ENCODE data around the gene C5orf15.

C5orf15 gene

GRCh38 chr5:133968204-133968980 lies at the start of gene C5orf15:
Gene C5orf15 (minus strand): TSS chr5:133968625. CDS start chr5:133968584, 41 bp downstream.
- no peak for TF ChIP-seq CTCF (IDR thresholded peaks at IDR 0.05; ENCODE audit: extremely low read depth, missing control alignments)
- peak; percentile 86 for DNase-seq (ENCODE audit: low spot score)

- no peak for DNase-seq (ENCODE audit: low spot score)
- TF ChIP-seq CTCF (IDR thresholded peaks at IDR 0.05; ENCODE audit: extremely low read depth, missing control alignments), result no peak
Measured at GRCh38 chr5:134008266-134008749, 39.9 kb upstream of the C5orf15 start.

- TF ChIP-seq CTCF (IDR thresholded peaks at IDR 0.05; ENCODE audit: extremely low read depth, missing control alignments), result no peak
- DNase-seq (ENCODE audit: low spot score), result no peak
Measured at GRCh38 chr5:134007581-134008265, 39.3 kb upstream of the C5orf15 start.

GRCh38 chr5:134006115-134006514 lies 37.7 kb upstream of the C5orf15 start:
- no peak for DNase-seq (ENCODE audit: low spot score)
- TF ChIP-seq CTCF (IDR thresholded peaks at IDR 0.05; ENCODE audit: extremely low read depth, missing control alignments), result no peak

GRCh38 chr5:134005417-134006061 lies 37.1 kb upstream of the C5orf15 start:
- DNase-seq (ENCODE audit: low spot score), result peak; percentile 65
- no peak for TF ChIP-seq CTCF (IDR thresholded peaks at IDR 0.05; ENCODE audit: extremely low read depth, missing control alignments)

- DNase-seq (ENCODE audit: low spot score), result peak; percentile 98
Measured at GRCh38 chr5:134004626-134005416, 36.4 kb upstream of the C5orf15 start, which contains the start of gene VDAC1. Gene VDAC1 (minus strand): TSS chr5:134004975. CDS start chr5:133993012, 11,963 bp downstream.

More at GRCh38 chr5:134004626-134005416, 36.4 kb upstream of the C5orf15 start, which contains the start of gene VDAC1:
- no peak for TF ChIP-seq CTCF (IDR thresholded peaks at IDR 0.05; ENCODE audit: extremely low read depth, missing control alignments)

Data from GM20000 (cell line).